22Rv1 (cell line): Measurements from ENCODE around the gene NTNG1.

ENCODE experiments used
- H3K27ac ChIP-seq: fragments of 450-650 bp; 2 replicates; pipeline ENCODE4 v1.5.1; 2017
- CTCF ChIP-seq: fragments of 450-650 bp; IDR thresholded peaks from 2 replicates; pipeline ENCODE4 v1.5.1; 2017; ENCODE audit warnings: mild to moderate bottlenecking
- ZFX ChIP-seq: fragments of 450-650 bp; IDR thresholded peaks from 2 replicates; pipeline ENCODE4 v1.6.1; 2017; ENCODE audit warnings: antibody characterized with exemption, borderline replicate concordance

NTNG1 gene

GRCh38 chr1:107531065-107531908 is 390.4 kb downstream of the NTNG1 start:
- TF ChIP-seq ZFX (no peak), CTCF (no peak)
- H3K27ac ChIP-seq, result 0 out of 2 replicates have a peak overlapping the region, but pooled peaks have one; percentile 56

DNA sequence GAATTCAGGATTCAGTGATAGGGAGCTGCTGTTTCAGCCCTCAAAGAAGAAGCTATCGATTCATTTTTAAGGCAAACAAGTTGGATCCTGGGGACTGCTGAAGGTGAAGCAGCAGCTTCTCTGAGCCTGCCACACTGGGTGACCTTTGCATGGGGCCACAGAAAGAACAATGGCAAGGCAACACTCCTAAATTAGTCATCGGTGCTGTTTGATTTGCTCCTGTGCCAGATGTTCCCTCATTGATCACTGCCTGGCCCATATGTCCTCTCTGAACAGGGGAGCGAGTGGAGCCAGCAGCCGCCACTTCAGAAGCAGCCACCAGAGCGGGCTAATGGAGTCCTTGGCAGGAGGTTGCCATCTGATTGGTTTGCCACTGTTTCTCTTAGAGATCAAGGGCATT is 391.5 kb downstream of the NTNG1 start:
- TF ChIP-seq CTCF (no peak), ZFX (no peak)
- H3K27ac ChIP-seq, result no peak overlapping the region
